ENCODE data around the gene TSHZ2. TPM values are rescaled to one million over a fixed set of nuclear protein-coding genes. Genes with fewer than 3 reads are reported as not detected.

Gene TSHZ2
- total and polyA plus RNA-seq, 2 donors (not counting 3 experiments of a cell fraction or from before 2014, with no cell fraction given) = not detected

GRCh38 chr20:52974179-52974594, 2.0 kb downstream of the TSHZ2 start:
- intact Hi-C loops (cut with micrococcal nuclease) (no loop called here), dilution Hi-C loops (cut with MboI; ENCODE audit: extremely low pct_ligation_motif_present, low sequenced_read_pairs) (no loop called here)
- no peaks in the 10 kb centered on the region for H3K36me3 ChIP-seq (ENCODE audit: control insufficient read depth in 2 of 2, extremely low read depth in 1 of 2, insufficient read depth in 2 of 2, low read length in 2 of 2)
- ChIA-PET CTCF (no interaction called here), POLR2A (no interaction called here)
- H3K4me2 ChIP-seq (ENCODE audit: insufficient read depth, low read length) = no peak overlapping the region
- H2AFZ ChIP-seq (ENCODE audit: low read depth, low read length) = no peak overlapping the region
- no peaks in the 10 kb centered on the region for H3K9me3 ChIP-seq (replicated peaks; ENCODE audit: control insufficient read depth, insufficient read depth, low read length)
- H3K27ac ChIP-seq (ENCODE audit: insufficient read depth, low read depth, low read length) = no peak overlapping the region
- BruUV-seq (replicated peaks) = no TSS peak
- H3K27me3 ChIP-seq (ENCODE audit: control insufficient read depth in 2 of 2, insufficient read depth in 2 of 2, low read length in 2 of 2) = peaks cover 0 to 3% of the 10 kb centered on the region in 2 experiments
- H3K4me1 ChIP-seq (ENCODE audit: control insufficient read depth, extremely low read depth, insufficient read depth, low read length) = no peaks in the 10 kb centered on the region
- H3K9me1 ChIP-seq (replicated peaks; ENCODE audit: control insufficient read depth, extremely low read depth, insufficient read depth, low read length) = no peaks in the 10 kb centered on the region
- H3K9ac ChIP-seq (replicated peaks; ENCODE audit: extremely low read depth, insufficient read depth, low read length) = no peak overlapping the region
- no peak for DNase-seq (ENCODE audit: low read depth, low spot score)
- H3K79me2 ChIP-seq (ENCODE audit: control insufficient read depth, insufficient read depth, low read length) = no peaks in the 10 kb centered on the region
- FAIRE-seq = no peak
- no peaks in the 10 kb centered on the region for H4K20me1 ChIP-seq (replicated peaks; ENCODE audit: control insufficient read depth, extremely low read depth, insufficient read depth, low read length)
- no peak overlapping the region for H3K4me3 ChIP-seq (replicated peaks in 1 of 3; ENCODE audit: insufficient read depth in 1 of 3, low read depth in 1 of 3, low read length in 3 of 3)
- TF ChIP-seq FOS (IDR thresholded peaks at IDR 0.05; ENCODE audit: borderline replicate concordance, insufficient read depth, low read length) (no peak), MYC (IDR thresholded peaks at IDR 0.05; ENCODE audit: low read depth, low read length) (no peak), GATA2 (IDR thresholded peaks at IDR 0.05; ENCODE audit: insufficient read depth, insufficient read length, low read depth, low read length) (no peak), EZH2 (IDR thresholded peaks at IDR 0.05; ENCODE audit: borderline replicate concordance, low read depth, low read length, severe bottlenecking) (no peak), POLR2A (IDR thresholded peaks at IDR 0.05; ENCODE audit: low read depth, low read length) (no peak), MAX (IDR thresholded peaks at IDR 0.05; ENCODE audit: insufficient read depth, insufficient read length) (no peak), POLR2AphosphoS5 (IDR thresholded peaks at IDR 0.05; ENCODE audit: insufficient read depth, low read depth, low read length) (no peak), JUN (IDR thresholded peaks at IDR 0.05; ENCODE audit: borderline replicate concordance, insufficient read depth, insufficient read length, low read depth) (no peak)
- TF ChIP-seq, protein P1, sequence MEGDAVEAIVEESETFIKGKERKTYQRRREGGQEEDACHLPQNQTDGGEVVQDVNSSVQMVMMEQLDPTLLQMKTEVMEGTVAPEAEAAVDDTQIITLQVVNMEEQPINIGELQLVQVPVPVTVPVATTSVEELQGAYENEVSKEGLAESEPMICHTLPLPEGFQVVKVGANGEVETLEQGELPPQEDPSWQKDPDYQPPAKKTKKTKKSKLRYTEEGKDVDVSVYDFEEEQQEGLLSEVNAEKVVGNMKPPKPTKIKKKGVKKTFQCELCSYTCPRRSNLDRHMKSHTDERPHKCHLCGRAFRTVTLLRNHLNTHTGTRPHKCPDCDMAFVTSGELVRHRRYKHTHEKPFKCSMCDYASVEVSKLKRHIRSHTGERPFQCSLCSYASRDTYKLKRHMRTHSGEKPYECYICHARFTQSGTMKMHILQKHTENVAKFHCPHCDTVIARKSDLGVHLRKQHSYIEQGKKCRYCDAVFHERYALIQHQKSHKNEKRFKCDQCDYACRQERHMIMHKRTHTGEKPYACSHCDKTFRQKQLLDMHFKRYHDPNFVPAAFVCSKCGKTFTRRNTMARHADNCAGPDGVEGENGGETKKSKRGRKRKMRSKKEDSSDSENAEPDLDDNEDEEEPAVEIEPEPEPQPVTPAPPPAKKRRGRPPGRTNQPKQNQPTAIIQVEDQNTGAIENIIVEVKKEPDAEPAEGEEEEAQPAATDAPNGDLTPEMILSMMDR (IDR thresholded peaks at IDR 0.05; ENCODE audit: extremely low read depth in 1 of 2, insufficient read depth in 1 of 2, low read depth in 1 of 2, low read length in 2 of 2) = no peak
